Panc1 (cell line): ENCODE data around the gene AP1AR. TPM values are rescaled to one million over a fixed set of nuclear protein-coding genes. Genes with fewer than 3 reads are reported as not detected.

Experiments used
- ATAC-seq: fragments of 200-7000 bp; cut with Tn5 transposase; 2 replicates; pipeline ENCODE4 v1.9.1; 2020; ENCODE audit warnings: mild to moderate bottlenecking, moderate library complexity
- BruUV-seq: library from RNA; stranded (reverse); fragments of 400-500 nt; replicated peaks from 2 replicates; lab custom pipeline; 2021; lab: Mats Ljungman, UMichigan
- CTCF ChIA-PET: fragments of 300-600 bp; sonication (Branson Sonifier 250); formaldehyde crosslinking; loops from one replicate; lab custom pipeline; 2022; ENCODE audit warnings: antibody characterized with exemption; lab: Charles Lee
- POLR2A ChIA-PET: fragments of 300-600 bp; sonication (Branson Sonifier 250); formaldehyde crosslinking; loops from one replicate; lab custom pipeline; 2022; ENCODE audit warnings: antibody characterized with exemption; lab: Charles Lee
- DNase-seq: peaks from one replicate; pipeline ENCODE4 v3.0.0-alpha.2; 2010; ENCODE audit warnings: low read depth, low spot score
- H3K27ac ChIP-seq: 2 replicates; pipeline ENCODE4 v1.5.1; 2011; ENCODE audit warnings: mild to moderate bottlenecking, low read length, inconsistent platforms
- H3K27me3 ChIP-seq: fragments of 200-500 bp; sonication (Bioruptor generic); 2 replicates; pipeline ENCODE4 v1.6.0; 2014; ENCODE audit warnings: low read length, inconsistent platforms; ENCODE audit not compliant: control insufficient read depth, insufficient read depth
- H3K36me3 ChIP-seq: fragments of 200-500 bp; sonication (Bioruptor generic); 2 replicates; pipeline ENCODE4 v1.5.1; 2014; ENCODE audit warnings: inconsistent platforms, mild to moderate bottlenecking, low read length, moderate library complexity; ENCODE audit not compliant: control insufficient read depth, insufficient read depth
- H3K4me1 ChIP-seq: 2 replicates; pipeline ENCODE4 v1.5.1; 2011; ENCODE audit warnings: inconsistent platforms, mild to moderate bottlenecking, low read length, moderate library complexity; ENCODE audit not compliant: control insufficient read depth, insufficient read depth
- H3K4me3 ChIP-seq, 2 experiments: 2 replicates each; pipeline ENCODE4 v1.5.1; 2011 to 2012; ENCODE audit warnings: low read depth in 2 of 2, low read length in 2 of 2, mild to moderate bottlenecking in 2 of 2, inconsistent platforms in 1 of 2, moderate library complexity in 1 of 2
- H3K9me3 ChIP-seq: fragments of 200-500 bp; sonication (Bioruptor generic); 2 replicates; pipeline ENCODE4 v1.5.1; 2014; ENCODE audit warnings: low read depth, mild to moderate bottlenecking, inconsistent platforms, low read length, moderate library complexity; ENCODE audit not compliant: control insufficient read depth, insufficient read depth
- POLR2AphosphoS5 ChIP-seq: IDR thresholded peaks from 2 replicates; pipeline ENCODE4 v1.6.1; 2012; ENCODE audit warnings: mild to moderate bottlenecking, low read depth, low read length, moderate library complexity
- REST ChIP-seq, 2 experiments: IDR thresholded peaks; 2 replicates each; pipeline ENCODE4 v1.6.1; 2011 to 2012; ENCODE audit warnings: low read depth in 2 of 2, control low read depth in 1 of 2, low read length in 1 of 2, mild to moderate bottlenecking in 1 of 2, moderate library complexity in 1 of 2; ENCODE audit not compliant: insufficient read depth in 1 of 2
- SIN3A ChIP-seq: IDR thresholded peaks from 2 replicates; pipeline ENCODE4 v1.6.1; 2012; ENCODE audit warnings: low read depth, mild to moderate bottlenecking, low read length, moderate library complexity, borderline replicate concordance; ENCODE audit not compliant: insufficient read depth
- TCF7L2 ChIP-seq: IDR thresholded peaks from 2 replicates; pipeline ENCODE4 v1.6.1; 2011; ENCODE audit warnings: mild to moderate bottlenecking, low read depth, low read length, inconsistent platforms
- in situ Hi-C: cut with HindIII; loops from 2 replicates; pipeline ENCODE4 v1.10.0; 2016; ENCODE audit warnings: low sequenced_read_pairs, low pct_unique_long_range_greater_than_20kb
- intact Hi-C: fragments of 100-400 bp; cut with micrococcal nuclease; formaldehyde crosslinking; loops from one replicate; pipeline ENCODE4 v1.10.0; 2022; ENCODE audit not compliant: unreplicated experiment
- total RNA-seq: library from RNA; stranded (reverse); gene quantifications from one replicate; pipeline ENCODE4 v1.2.1, GENCODE V29; 2021; ENCODE audit not compliant: unreplicated experiment
- TF ChIP-seq, protein P1 (sequence below): fragments of 450-650 bp; IDR thresholded peaks from 2 replicates; pipeline ENCODE4 v1.5.1; 2017; ENCODE audit warnings: mild to moderate bottlenecking

AP1AR gene
- total RNA-seq, 1 experiment from 2014 or later: 18.9 TPM

DNA sequence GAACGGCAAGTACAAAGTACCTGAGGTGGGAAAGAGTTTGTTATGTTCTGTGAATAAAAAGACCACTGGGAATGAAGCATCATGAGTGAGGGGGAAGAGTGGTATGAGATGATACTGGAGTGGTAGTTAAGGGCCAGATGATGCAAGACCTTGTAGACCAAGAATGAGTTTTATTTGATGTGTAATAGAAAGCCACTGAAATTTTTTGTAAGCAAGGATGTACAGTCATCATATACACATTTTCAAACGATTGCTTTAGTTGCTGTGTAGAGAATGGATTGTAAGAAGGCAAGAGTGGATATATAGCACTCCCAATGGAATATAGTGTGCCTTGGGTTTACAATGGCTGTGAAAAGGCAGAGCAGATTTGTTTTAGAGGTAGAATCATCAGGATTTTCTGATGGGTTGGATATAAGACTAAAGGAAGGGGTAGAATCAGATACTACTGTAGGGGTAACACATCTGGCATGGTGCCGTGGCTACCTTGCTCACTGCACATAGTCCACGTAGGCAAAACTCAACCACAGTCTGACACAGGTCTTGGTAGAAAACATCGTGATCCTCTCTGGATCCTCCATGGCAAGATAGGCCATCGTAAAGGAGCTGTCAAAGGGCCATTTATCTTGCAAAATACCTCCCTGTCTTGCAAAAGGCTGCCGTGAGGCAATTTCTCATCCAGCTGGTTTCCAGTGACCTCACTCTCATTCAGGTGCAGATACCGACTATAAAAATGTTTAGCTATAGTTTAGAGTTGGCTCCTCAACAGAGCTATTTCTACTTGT lies 39.2 kb downstream of the AP1AR start:
- H3K27ac ChIP-seq: no peak overlapping the region
- H3K9me3 ChIP-seq: no peaks in the 10 kb centered on the region
- ATAC-seq (no peak), DNase-seq (peak; percentile 25)
- no peaks in the 10 kb centered on the region for H3K27me3 ChIP-seq
- H3K4me1 ChIP-seq: no peaks in the 10 kb centered on the region
- in situ Hi-C loops (no loop called here), intact Hi-C loops (no loop called here)
- BruUV-seq: no TSS peak
- no peak overlapping the region for H3K4me3 ChIP-seq
- peaks cover 4% of the 10 kb centered on the region for H3K36me3 ChIP-seq
- ChIA-PET POLR2A (no interaction called here), CTCF (no interaction called here)
- TF ChIP-seq TCF7L2 (no peak), SIN3A (no peak), POLR2AphosphoS5 (no peak), REST (IDR thresholded peaks at IDR 0.05; ENCODE audit: insufficient read depth in 1 of 2, low read depth in 2 of 2, low read length in 1 of 2) (no peak)
- TF ChIP-seq, protein P1, sequence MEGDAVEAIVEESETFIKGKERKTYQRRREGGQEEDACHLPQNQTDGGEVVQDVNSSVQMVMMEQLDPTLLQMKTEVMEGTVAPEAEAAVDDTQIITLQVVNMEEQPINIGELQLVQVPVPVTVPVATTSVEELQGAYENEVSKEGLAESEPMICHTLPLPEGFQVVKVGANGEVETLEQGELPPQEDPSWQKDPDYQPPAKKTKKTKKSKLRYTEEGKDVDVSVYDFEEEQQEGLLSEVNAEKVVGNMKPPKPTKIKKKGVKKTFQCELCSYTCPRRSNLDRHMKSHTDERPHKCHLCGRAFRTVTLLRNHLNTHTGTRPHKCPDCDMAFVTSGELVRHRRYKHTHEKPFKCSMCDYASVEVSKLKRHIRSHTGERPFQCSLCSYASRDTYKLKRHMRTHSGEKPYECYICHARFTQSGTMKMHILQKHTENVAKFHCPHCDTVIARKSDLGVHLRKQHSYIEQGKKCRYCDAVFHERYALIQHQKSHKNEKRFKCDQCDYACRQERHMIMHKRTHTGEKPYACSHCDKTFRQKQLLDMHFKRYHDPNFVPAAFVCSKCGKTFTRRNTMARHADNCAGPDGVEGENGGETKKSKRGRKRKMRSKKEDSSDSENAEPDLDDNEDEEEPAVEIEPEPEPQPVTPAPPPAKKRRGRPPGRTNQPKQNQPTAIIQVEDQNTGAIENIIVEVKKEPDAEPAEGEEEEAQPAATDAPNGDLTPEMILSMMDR: no peak

- POLR2A ChIA-PET: no interaction called here
- DNase-seq (no peak), ATAC-seq (no peak)
- Histone ChIP-seq H3K36me3 (peaks cover 4% of the 10 kb centered on the region), H3K4me3 (no peak overlapping the region), H3K27me3 (no peaks in the 10 kb centered on the region), H3K9me3 (no peaks in the 10 kb centered on the region), H3K27ac (no peak overlapping the region), H3K4me1 (no peaks in the 10 kb centered on the region)
- CTCF ChIA-PET: no interaction called here
- TF ChIP-seq POLR2AphosphoS5: no peak
- no peak for TF ChIP-seq TCF7L2
- TF ChIP-seq REST (IDR thresholded peaks at IDR 0.05; ENCODE audit: insufficient read depth in 1 of 2, low read depth in 2 of 2, low read length in 1 of 2): no peak
- TF ChIP-seq SIN3A: no peak
- TF ChIP-seq, protein P1: no peak
- intact Hi-C loops: no loop called here
- BruUV-seq: no TSS peak
- in situ Hi-C loops: no loop called here
These were observed 40.7 kb downstream of the AP1AR start for GRCh38 chr4:112272292-112272691.
